ENCODE data around the gene USB1. TPM values are rescaled to one million over a fixed set of nuclear protein-coding genes. Genes with fewer than 3 reads are reported as not detected.

Gene USB1
- total RNA-seq, 1 donor from 2014 or later: 14.9 TPM

- H3K9ac ChIP-seq: no peak overlapping the region
- H3K4me3 Mint-ChIP-seq: no peak overlapping the region
- no peak overlapping the region for H3K4me2 ChIP-seq
- H3K9me3 ChIP-seq (ENCODE audit: low read depth): no peaks in the 10 kb centered on the region
- H2AFZ ChIP-seq (replicated peaks): no peak overlapping the region
- H3K9me3 Mint-ChIP-seq: no peaks in the 10 kb centered on the region
- no peaks in the 10 kb centered on the region for H3K27me3 ChIP-seq
- H3K36me3 Mint-ChIP-seq: no peaks in the 10 kb centered on the region
- no peaks in the 10 kb centered on the region for H3K4me1 ChIP-seq
- no peak overlapping the region for H3K4me3 ChIP-seq
- H3K27ac ChIP-seq: no peak overlapping the region
- TF ChIP-seq EZH2 (IDR thresholded peaks at IDR 0.05): no peak
- no peak for TF ChIP-seq EZH2phosphoT487 (IDR thresholded peaks at IDR 0.05)
- no peak for TF ChIP-seq CTCF (IDR thresholded peaks at IDR 0.05)
- H3K27me3 Mint-ChIP-seq (ENCODE audit: insufficient read depth, low read depth): peaks cover 12% of the 10 kb centered on the region
- no peaks in the 10 kb centered on the region for H3K36me3 ChIP-seq
- no peak for DNase-seq (ENCODE audit: low spot score)
- H3K79me2 ChIP-seq (ENCODE audit: low read depth): no peaks in the 10 kb centered on the region
- H3K4me1 Mint-ChIP-seq: peaks cover 3% of the 10 kb centered on the region
- no peak overlapping the region for H3K27ac Mint-ChIP-seq
- no peaks in the 10 kb centered on the region for H3F3A ChIP-seq (ENCODE audit: low read depth)
- H4K20me1 ChIP-seq (ENCODE audit: low read depth): no peaks in the 10 kb centered on the region
Measured at GRCh38 chr16:57957673-57958392, 43.4 kb upstream of the USB1 start.

- Histone ChIP-seq H3K27ac (no peak overlapping the region), H3K27me3 (no peaks in the 10 kb centered on the region), H3K36me3 (no peaks in the 10 kb centered on the region), H3K4me3 (no peak overlapping the region), H3K9ac (no peak overlapping the region), H3K79me2 (ENCODE audit: low read depth) (no peaks in the 10 kb centered on the region), H3F3A (ENCODE audit: low read depth) (no peaks in the 10 kb centered on the region), H3K4me1 (no peaks in the 10 kb centered on the region), H3K4me2 (no peak overlapping the region), H2AFZ (replicated peaks) (no peak overlapping the region), H3K9me3 (ENCODE audit: low read depth) (no peaks in the 10 kb centered on the region), H4K20me1 (ENCODE audit: low read depth) (no peaks in the 10 kb centered on the region)
- Mint-ChIP-seq H3K36me3 (no peaks in the 10 kb centered on the region), H3K9me3 (no peaks in the 10 kb centered on the region), H3K4me3 (no peak overlapping the region), H3K4me1 (peaks cover 3% of the 10 kb centered on the region), H3K27ac (no peak overlapping the region), H3K27me3 (ENCODE audit: insufficient read depth, low read depth) (peaks cover 12% of the 10 kb centered on the region)
- DNase-seq (ENCODE audit: low spot score): no peak
- TF ChIP-seq CTCF (IDR thresholded peaks at IDR 0.05) (no peak), EZH2phosphoT487 (IDR thresholded peaks at IDR 0.05) (no peak), EZH2 (IDR thresholded peaks at IDR 0.05) (no peak)
Measured at GRCh38 chr16:57958544-57958943, 42.7 kb upstream of the USB1 start.

GRCh38 chr16:57959121-57959520 is 42.1 kb upstream of the USB1 start:
- Histone ChIP-seq H3K4me1 (no peaks in the 10 kb centered on the region), H4K20me1 (ENCODE audit: low read depth) (no peaks in the 10 kb centered on the region), H3F3A (ENCODE audit: low read depth) (no peaks in the 10 kb centered on the region), H3K27ac (no peak overlapping the region), H3K36me3 (no peaks in the 10 kb centered on the region), H3K79me2 (ENCODE audit: low read depth) (no peaks in the 10 kb centered on the region), H3K4me2 (no peak overlapping the region), H2AFZ (replicated peaks) (no peak overlapping the region), H3K27me3 (no peaks in the 10 kb centered on the region), H3K9ac (no peak overlapping the region), H3K4me3 (no peak overlapping the region), H3K9me3 (ENCODE audit: low read depth) (no peaks in the 10 kb centered on the region)
- H3K4me1 Mint-ChIP-seq: peaks cover 3% of the 10 kb centered on the region
- no peak for DNase-seq (ENCODE audit: low spot score)
- peak overlapping the region; percentile 7 for H3K27ac Mint-ChIP-seq
- H3K4me3 Mint-ChIP-seq: no peak overlapping the region
- peaks cover 13% of the 10 kb centered on the region for H3K27me3 Mint-ChIP-seq (ENCODE audit: insufficient read depth, low read depth)
- H3K9me3 Mint-ChIP-seq: no peaks in the 10 kb centered on the region
- no peaks in the 10 kb centered on the region for H3K36me3 Mint-ChIP-seq
- TF ChIP-seq EZH2 (IDR thresholded peaks at IDR 0.05) (no peak), CTCF (IDR thresholded peaks at IDR 0.05) (no peak), EZH2phosphoT487 (IDR thresholded peaks at IDR 0.05) (no peak)
